ENCODE measurements around the gene ARHGEF28. TPM values are rescaled to one million over a fixed set of nuclear protein-coding genes. Genes with fewer than 3 reads are reported as not detected.

Gene ARHGEF28, protein sequence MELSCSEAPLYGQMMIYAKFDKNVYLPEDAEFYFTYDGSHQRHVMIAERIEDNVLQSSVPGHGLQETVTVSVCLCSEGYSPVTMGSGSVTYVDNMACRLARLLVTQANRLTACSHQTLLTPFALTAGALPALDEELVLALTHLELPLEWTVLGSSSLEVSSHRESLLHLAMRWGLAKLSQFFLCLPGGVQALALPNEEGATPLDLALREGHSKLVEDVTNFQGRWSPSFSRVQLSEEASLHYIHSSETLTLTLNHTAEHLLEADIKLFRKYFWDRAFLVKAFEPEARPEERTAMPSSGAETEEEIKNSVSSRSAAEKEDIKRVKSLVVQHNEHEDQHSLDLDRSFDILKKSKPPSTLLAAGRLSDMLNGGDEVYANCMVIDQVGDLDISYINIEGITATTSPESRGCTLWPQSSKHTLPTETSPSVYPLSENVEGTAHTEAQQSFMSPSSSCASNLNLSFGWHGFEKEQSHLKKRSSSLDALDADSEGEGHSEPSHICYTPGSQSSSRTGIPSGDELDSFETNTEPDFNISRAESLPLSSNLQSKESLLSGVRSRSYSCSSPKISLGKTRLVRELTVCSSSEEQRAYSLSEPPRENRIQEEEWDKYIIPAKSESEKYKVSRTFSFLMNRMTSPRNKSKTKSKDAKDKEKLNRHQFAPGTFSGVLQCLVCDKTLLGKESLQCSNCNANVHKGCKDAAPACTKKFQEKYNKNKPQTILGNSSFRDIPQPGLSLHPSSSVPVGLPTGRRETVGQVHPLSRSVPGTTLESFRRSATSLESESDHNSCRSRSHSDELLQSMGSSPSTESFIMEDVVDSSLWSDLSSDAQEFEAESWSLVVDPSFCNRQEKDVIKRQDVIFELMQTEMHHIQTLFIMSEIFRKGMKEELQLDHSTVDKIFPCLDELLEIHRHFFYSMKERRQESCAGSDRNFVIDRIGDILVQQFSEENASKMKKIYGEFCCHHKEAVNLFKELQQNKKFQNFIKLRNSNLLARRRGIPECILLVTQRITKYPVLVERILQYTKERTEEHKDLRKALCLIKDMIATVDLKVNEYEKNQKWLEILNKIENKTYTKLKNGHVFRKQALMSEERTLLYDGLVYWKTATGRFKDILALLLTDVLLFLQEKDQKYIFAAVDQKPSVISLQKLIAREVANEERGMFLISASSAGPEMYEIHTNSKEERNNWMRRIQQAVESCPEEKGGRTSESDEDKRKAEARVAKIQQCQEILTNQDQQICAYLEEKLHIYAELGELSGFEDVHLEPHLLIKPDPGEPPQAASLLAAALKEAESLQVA (N-terminal part only)
- under 1 TPM; 0.05 to 0.12 TPM for total RNA-seq

DNA sequence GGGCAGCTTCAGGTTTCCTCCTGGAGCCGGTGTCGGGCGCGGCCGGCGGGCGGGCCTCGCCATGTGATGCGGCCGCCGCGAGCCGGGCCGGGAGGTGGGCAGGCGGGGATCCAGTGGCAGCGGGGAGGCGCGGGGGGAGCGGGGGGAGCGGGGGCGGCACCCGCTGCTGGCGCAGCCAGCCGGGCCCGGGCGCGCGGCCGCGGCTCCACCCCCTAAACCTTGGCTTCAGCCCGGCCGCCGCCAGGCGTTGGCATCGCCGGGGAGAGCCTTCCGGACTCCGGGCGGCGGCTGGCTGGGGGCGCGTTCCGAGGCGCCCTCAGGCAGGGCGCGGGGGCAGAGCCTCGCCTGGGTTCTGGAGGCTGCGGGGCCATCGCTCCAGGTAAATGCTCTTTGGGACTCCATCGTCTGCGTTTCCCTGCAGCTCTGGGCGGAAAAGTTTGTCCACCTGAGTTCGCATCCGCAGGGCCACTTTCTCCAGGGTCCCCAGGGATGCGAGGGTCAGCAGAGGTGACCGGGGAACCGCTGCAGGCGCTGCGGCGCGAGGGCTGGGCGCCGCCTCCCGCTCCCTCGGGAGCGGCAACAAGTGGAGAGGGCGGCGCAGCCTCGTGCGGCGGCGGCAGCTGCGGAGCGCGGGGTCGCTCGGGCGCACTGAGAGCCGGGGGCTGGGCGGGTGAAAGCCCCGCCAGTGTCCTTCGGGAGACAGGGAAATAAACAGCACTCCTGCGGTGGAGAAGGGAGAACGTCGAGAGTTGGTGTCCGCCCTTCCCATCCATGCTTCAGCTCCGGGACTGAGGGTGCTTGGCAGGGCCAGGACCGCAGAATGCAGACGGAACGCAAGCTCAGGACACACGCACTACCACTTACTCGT lies at the start of gene ARHGEF28:
TSS of gene ARHGEF28 (plus strand) at position 253 of the 868 bp plus-strand sequence. CDS start 58,656 bp downstream, outside the sequence.
- no peak within 1 kb of the TSS for H3K27ac Mint-ChIP-seq
- CTCF ChIA-PET: interaction anchor here (0.7 to 1.3 kb wide), 2 partner anchors 29 to 35 kb away, joined by 3 to 4 read pairs; no protein-coding TSS in a partner anchor
- peak; percentile 35 for DNase-seq

DNA sequence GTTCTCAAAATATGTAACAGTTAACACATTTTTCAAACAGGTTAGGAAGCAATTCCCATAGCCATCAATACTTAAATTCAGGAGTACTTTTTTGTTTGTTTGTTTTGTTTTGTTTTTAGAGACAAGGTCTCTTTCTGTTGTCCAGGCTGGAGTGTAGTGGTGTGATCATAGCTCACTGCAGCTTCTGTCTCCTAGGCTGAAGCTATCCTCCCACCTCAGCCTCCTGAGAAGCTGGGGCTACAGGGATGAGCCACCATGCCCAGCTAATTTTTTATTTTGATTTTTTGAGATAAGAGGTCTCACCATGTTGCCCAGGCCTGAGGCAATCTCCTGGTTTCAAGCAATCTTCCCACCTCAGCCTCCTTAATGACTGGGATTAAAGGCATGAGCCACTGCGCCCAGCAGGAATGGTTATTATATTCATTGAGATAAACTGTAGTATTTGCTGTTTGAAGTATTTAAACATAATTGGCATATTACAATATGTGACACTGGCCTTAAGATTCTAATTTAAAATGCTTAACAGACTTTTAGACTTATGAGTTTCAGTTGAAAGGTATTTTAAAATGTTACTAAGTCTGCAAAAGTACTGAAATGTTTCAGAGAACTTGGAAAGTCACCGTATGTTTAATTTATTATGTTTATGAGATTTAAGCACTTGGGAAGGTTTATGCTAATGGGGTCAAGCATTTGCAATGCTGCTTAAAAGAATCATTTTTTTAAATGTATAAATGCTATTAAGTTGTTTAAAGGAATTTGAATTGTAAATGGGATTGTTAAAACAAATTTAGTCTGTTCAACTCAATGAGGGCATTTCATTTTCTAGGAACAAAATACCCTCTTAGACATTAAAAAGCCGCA lies 43.5 kb upstream of the ARHGEF28 start:
- H3K9me3 Mint-ChIP-seq: no peaks in the 10 kb centered on the region
- H3K27me3 Mint-ChIP-seq: no peaks in the 10 kb centered on the region
- no peaks in the 10 kb centered on the region for H3K4me1 Mint-ChIP-seq (ENCODE audit: low read depth)
- H3K36me3 Mint-ChIP-seq: peaks cover 30% of the 10 kb centered on the region
- no peak overlapping the region for H3K27ac Mint-ChIP-seq
- no peak for DNase-seq
- ChIA-PET POLR2A (no interaction called here), CTCF (interaction anchor here (0.7 to 1.8 kb wide), 3 partner anchors 8 to 221 kb away, joined by 3 to 10 read pairs (median 3); no protein-coding TSS in a partner anchor)
- intact Hi-C loops (cut with micrococcal nuclease): no loop called here
- no peak overlapping the region for H3K4me3 Mint-ChIP-seq

More for the DNA sequence above, at the start of gene ARHGEF28:
- no peaks in the 10 kb centered on the region for H3K36me3 Mint-ChIP-seq
- peaks cover 46% of the 10 kb centered on the region for H3K27me3 Mint-ChIP-seq
- peak within 1 kb of the TSS; percentile 45 for H3K4me3 Mint-ChIP-seq
- H3K4me1 Mint-ChIP-seq (ENCODE audit: low read depth): peaks cover 2% of the 10 kb centered on the region
- POLR2A ChIA-PET: no interaction called here
- no peaks in the 10 kb centered on the region for H3K9me3 Mint-ChIP-seq
- intact Hi-C loops (cut with micrococcal nuclease): no loop called here

DNA sequence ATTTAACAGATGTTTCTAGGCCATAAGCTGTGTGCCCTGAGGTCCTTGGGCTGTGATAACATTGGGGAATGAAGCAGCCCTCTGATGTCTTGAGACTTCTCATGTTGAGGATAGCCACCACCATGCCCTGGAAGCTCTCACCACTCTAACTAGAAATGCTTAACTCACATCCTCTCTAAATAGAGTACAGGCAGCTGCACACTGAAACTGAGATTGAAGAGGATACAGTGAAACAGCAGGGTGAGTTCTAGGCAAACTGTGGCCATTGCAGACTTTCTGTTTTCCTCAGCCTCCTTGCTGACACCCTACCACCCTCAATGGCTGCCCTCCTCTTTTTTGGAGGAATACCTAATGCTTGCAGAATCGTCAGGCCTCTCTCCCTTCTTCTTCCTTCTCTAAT lies 38.1 kb upstream of the ARHGEF28 start:
- intact Hi-C loops (cut with micrococcal nuclease): no loop called here
- ChIA-PET POLR2A (no interaction called here), CTCF (interaction anchor here (1.0 to 9.3 kb wide), 3 partner anchors 9 to 204 kb away, joined by 3 to 255 read pairs (median 3); no protein-coding TSS in a partner anchor)
- Mint-ChIP-seq H3K27me3 (peaks cover 2% of the 10 kb centered on the region), H3K4me3 (no peak overlapping the region), H3K27ac (no peak overlapping the region), H3K4me1 (ENCODE audit: low read depth) (no peaks in the 10 kb centered on the region), H3K9me3 (no peaks in the 10 kb centered on the region), H3K36me3 (peaks cover 2% of the 10 kb centered on the region)
- no peak for DNase-seq

DNA sequence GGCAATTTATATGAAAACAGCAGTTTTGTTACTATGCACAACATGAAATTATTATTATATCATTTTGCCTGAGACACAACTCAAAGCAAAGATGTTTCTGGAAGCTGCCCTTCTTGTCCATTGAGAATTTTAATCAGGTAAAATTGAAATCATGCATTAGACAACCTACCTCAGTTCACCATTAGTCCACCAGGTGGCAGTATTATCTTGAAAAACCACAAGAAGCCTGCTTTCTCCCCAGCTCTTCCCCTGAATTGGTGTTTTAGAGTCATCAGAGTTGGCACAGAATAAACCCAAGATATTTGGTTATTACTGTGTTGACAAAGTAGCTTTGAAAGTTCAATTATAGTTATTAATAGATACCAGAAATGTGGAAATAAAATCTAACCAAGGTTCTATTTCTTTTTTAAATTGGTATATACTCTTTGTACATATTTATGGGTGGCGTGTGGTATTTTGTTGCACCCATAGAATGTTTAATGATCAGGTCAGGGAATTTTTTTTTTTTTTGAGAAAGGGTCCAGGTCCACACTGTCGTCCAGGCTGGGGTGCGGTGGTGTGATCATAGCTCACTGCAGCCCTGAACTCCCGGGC lies 34.8 kb upstream of the ARHGEF28 start:
- peak; percentile 13 for DNase-seq
- intact Hi-C loops (cut with micrococcal nuclease): loop anchor here (1.0 to 10.0 kb wide), 2 partner anchors 201 to 304 kb away; no protein-coding TSS in a partner anchor
- H3K9me3 Mint-ChIP-seq: no peaks in the 10 kb centered on the region
- H3K27ac Mint-ChIP-seq: no peak overlapping the region
- no peaks in the 10 kb centered on the region for H3K4me1 Mint-ChIP-seq (ENCODE audit: low read depth)
- H3K27me3 Mint-ChIP-seq: peaks cover 2% of the 10 kb centered on the region
- POLR2A ChIA-PET: no interaction called here
- CTCF ChIA-PET: interaction anchor here (0.6 to 9.3 kb wide), 31 partner anchors 9 to 1058 kb away, joined by 3 to 255 read pairs (median 4); partner anchors contain the start of gene ARHGEF28
- no peak overlapping the region for H3K4me3 Mint-ChIP-seq
- no peaks in the 10 kb centered on the region for H3K36me3 Mint-ChIP-seq

DNA sequence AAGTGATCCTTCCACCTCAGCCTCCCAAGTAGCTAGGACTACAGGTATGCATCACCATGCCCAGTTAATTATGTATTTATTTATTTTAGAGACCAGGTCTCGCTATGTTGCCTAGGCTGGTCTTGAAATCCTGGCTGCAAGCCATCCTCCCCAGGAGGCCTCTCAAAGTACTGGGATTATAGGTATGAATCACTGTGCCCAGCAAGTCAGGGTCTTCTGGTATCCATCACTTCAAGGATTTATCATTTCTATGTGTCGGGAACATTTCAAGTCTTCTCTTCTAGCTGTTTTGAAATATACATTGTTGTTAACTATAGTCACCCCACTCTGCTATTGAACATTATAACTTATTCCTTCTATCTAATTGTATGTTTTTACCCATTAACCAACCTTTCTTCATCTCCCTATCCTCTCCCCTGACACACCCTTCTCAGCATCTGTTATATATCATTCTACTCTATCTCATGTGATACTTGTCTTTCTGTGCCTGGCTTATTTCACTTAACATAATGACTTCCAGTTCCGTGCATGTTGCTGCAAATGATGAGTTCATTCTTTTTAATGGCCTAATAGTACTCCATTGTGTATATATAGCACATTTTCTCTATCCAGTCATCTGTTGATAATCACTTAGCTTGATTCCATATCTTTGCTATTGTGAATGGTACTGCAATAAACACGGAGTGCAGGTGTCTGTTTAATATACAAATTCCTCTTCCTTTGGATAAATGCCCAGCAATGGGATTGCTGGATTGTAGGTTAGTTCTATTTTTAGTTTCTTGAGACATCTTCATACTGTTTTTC lies 34.1 kb upstream of the ARHGEF28 start:
- no peak for DNase-seq
- intact Hi-C loops (cut with micrococcal nuclease): loop anchor here (1.0 to 10.0 kb wide), 2 partner anchors 200 to 303 kb away; no protein-coding TSS in a partner anchor
- ChIA-PET CTCF (interaction anchor here (0.6 to 9.3 kb wide), 21 partner anchors 8 to 909 kb away, joined by 3 to 255 read pairs (median 4); partner anchors contain the start of gene ARHGEF28), POLR2A (no interaction called here)
- Mint-ChIP-seq H3K4me1 (ENCODE audit: low read depth) (no peaks in the 10 kb centered on the region), H3K4me3 (no peak overlapping the region), H3K36me3 (no peaks in the 10 kb centered on the region), H3K27ac (no peak overlapping the region), H3K9me3 (no peaks in the 10 kb centered on the region), H3K27me3 (peaks cover 2% of the 10 kb centered on the region)

DNA sequence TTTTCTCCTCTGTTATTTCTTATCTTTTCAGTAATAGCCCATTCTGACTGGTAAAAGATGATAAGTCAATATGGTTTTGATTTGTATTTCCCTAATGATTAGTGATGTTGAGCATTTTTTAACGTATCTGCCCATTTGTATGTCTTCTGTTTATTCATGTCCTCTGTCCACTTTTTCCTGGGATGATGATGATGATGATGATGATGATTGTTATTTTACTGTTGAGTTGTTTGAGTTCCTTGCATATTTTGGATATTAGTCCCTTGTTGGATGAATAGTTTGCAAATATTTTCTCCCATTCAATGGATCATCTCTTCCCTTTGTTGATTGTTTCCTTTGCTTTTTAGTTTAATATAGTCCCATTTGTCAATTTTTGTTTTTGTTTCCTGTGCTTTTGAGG lies 33.4 kb upstream of the ARHGEF28 start:
- intact Hi-C loops (cut with micrococcal nuclease): loop anchor here (10.0 kb wide), 1 partner anchor 302 kb away; no protein-coding TSS in a partner anchor
- H3K27ac Mint-ChIP-seq: no peak overlapping the region
- no peak for DNase-seq
- ChIA-PET POLR2A (no interaction called here), CTCF (interaction anchor here (9.3 kb wide), 1 partner anchor 199 kb away, joined by 255 read pairs; no protein-coding TSS in a partner anchor)
- H3K27me3 Mint-ChIP-seq: peaks cover 2% of the 10 kb centered on the region
- H3K4me1 Mint-ChIP-seq (ENCODE audit: low read depth): no peaks in the 10 kb centered on the region
- no peak overlapping the region for H3K4me3 Mint-ChIP-seq
- H3K9me3 Mint-ChIP-seq: no peaks in the 10 kb centered on the region
- H3K36me3 Mint-ChIP-seq: no peaks in the 10 kb centered on the region

DNA sequence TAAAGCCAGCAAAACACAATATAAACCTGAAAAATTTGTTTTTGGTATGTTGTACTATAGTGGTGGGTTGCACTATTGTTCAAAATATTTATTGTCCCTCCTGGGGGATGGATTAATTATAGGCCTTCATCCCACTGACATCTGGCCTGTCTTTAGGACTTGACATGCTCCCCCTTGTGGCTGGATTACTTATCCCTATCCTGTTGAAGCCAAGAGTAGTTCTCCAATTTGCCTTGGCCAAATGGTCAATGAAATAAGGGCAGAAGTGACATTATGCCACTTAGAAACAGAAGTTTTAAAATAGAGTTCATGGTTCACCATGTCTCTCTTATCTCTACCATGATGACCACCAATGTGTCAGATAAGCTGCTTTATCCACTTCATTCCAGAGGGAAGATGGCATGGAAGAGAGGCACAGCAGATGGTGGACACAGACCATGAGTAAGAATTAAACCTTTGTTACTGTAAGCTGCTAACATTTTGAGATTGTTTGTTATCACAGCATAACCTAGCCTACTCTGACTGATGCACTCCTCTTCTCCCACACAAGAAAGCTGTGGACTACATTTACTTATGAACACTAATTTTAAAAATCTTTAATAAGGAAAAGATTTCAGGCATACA lies 29.2 kb upstream of the ARHGEF28 start:
- H3K36me3 Mint-ChIP-seq: no peaks in the 10 kb centered on the region
- POLR2A ChIA-PET: no interaction called here
- DNase-seq: no peak

DNA sequence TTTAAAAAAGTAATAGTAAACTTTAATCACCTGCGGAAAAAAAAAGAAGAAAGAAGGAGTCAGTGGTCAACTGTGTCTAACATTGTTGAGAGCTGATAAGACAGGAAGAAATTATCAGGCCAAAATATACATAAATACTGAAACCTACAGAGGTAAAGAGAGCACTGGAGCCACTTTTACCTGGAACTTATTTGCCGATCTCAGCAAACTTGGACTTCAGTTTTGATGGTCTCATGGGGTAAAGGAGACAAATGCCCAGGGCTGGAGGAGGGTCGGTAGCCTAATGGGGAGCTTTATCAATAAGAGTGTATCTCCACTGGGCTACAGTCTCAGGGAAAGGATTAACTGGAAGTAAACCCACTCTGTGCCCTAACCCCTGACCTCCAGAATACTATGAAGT lies 26.6 kb upstream of the ARHGEF28 start:
- ChIA-PET CTCF (interaction anchor here (1.6 kb wide), 1 partner anchor 8 kb away, joined by 6 read pairs; no protein-coding TSS in a partner anchor), POLR2A (no interaction called here)
- DNase-seq: no peak
- Mint-ChIP-seq H3K27me3 (peaks cover 7% of the 10 kb centered on the region), H3K36me3 (no peaks in the 10 kb centered on the region), H3K4me1 (ENCODE audit: low read depth) (no peaks in the 10 kb centered on the region), H3K9me3 (peaks cover 3% of the 10 kb centered on the region), H3K4me3 (no peak overlapping the region), H3K27ac (no peak overlapping the region)
- intact Hi-C loops (cut with micrococcal nuclease): loop anchor here (10.0 kb wide), 1 partner anchor 295 kb away; no protein-coding TSS in a partner anchor

More for the DNA sequence above, 29.2 kb upstream of the ARHGEF28 start:
- H3K9me3 Mint-ChIP-seq: peaks cover 3% of the 10 kb centered on the region
- peaks cover 7% of the 10 kb centered on the region for H3K27me3 Mint-ChIP-seq
- no peak overlapping the region for H3K27ac Mint-ChIP-seq
- no peak overlapping the region for H3K4me3 Mint-ChIP-seq
- H3K4me1 Mint-ChIP-seq (ENCODE audit: low read depth): no peaks in the 10 kb centered on the region
- intact Hi-C loops (cut with micrococcal nuclease): loop anchor here (1.0 to 10.0 kb wide), 2 partner anchors 78 to 298 kb away; no protein-coding TSS in a partner anchor
- CTCF ChIA-PET: interaction anchor here (0.8 to 3.0 kb wide), 12 partner anchors 9 to 196 kb away, joined by 3 to 28 read pairs (median 3); no protein-coding TSS in a partner anchor

DNA sequence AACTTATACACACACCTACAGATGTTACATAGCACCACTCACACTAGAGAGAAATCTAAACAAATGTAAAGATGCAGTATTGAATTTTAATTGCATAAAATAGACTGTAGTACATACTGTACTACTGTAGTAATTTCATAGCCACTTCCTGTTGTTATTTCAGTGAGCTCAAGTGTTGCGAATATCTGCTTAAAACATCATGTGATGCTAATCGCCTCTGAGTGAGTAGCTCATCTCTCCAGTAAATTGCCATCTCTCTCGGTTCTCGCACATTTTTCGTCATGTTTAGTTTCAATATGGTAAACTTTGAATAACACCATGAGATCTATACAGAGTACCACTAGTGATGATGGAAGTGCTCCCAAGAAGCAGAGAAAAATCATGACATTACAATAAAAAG lies 22.0 kb upstream of the ARHGEF28 start:
- no peaks in the 10 kb centered on the region for H3K36me3 Mint-ChIP-seq
- H3K27me3 Mint-ChIP-seq: peaks cover 7% of the 10 kb centered on the region
- ChIA-PET POLR2A (no interaction called here), CTCF (interaction anchor here (0.7 kb wide), 1 partner anchor 84 kb away, joined by 3 read pairs; no protein-coding TSS in a partner anchor)
- intact Hi-C loops (cut with micrococcal nuclease): no loop called here
- H3K9me3 Mint-ChIP-seq: peaks cover 3% of the 10 kb centered on the region
- H3K4me1 Mint-ChIP-seq (ENCODE audit: low read depth): no peaks in the 10 kb centered on the region
- no peak overlapping the region for H3K27ac Mint-ChIP-seq
- no peak overlapping the region for H3K4me3 Mint-ChIP-seq
- DNase-seq: no peak

Data from activated CD4-positive, alpha-beta memory T cell treated with anti-CD3 and anti-CD28 coated beads for 36 hours (primary cell).